ENCODE data around the gene PTK6. TPM values are rescaled to one million over a fixed set of nuclear protein-coding genes. Genes with fewer than 3 reads are reported as not detected.

Gene PTK6
- polyA plus RNA-seq, 2 of the 4 experiments (the other 2 are of a cell fraction): 1.2 to 2.0 TPM

GRCh38 chr20:63551068-63551467, 13.9 kb upstream of the PTK6 start:
- FAIRE-seq (no peak), ATAC-seq (no peak), DNase-seq (ENCODE audit: low read depth in 1 of 2, low spot score in 1 of 2) (no peak)
- Histone ChIP-seq H3K4me2 (no peak overlapping the region), H3K4me3 (no peak overlapping the region), H3K27ac (no peak overlapping the region), H3K4me1 (peaks cover 4% of the 10 kb centered on the region; the same call in 1 of the 3 replicates), H3K9me3 (no peaks in the 10 kb centered on the region)
- CTCF ChIA-PET: interaction anchor here (1.3 to 9.1 kb wide), 2 partner anchors 12 to 426 kb away, joined by 3 to 93 read pairs; partner anchors contain the start of gene PTK6
- TF ChIP-seq ZNF302 (CRISPR knock-in tag; IDR thresholded peaks at IDR 0.05) (no peak), RAD21 (conservative IDR thresholded peaks at IDR 0.05 in 1 of 2, IDR thresholded peaks at IDR 0.05 in 1 of 2) (no peak), CBX8 (IDR thresholded peaks at IDR 0.05) (no peak)
- POLR2A ChIA-PET: no interaction called here
- 57% methylated on average over 9 of the region's 9 CpGs for WGBS (ENCODE audit: missing lambda C conversion rate)

- WGBS (ENCODE audit: missing lambda C conversion rate): 81% methylated on average over 14 of the region's 18 CpGs
- POLR2A ChIA-PET: no interaction called here
- H3K9me3 ChIP-seq: no peaks in the 10 kb centered on the region
- TF ChIP-seq CBX8 (IDR thresholded peaks at IDR 0.05): no peak
- no peak for TF ChIP-seq HEYL (CRISPR knock-in tag; IDR thresholded peaks at IDR 0.05)
- TF ChIP-seq REST (IDR thresholded peaks at IDR 0.05): no peak
- no peak for TF ChIP-seq NFE2L2 (conservative IDR thresholded peaks at IDR 0.05; ENCODE audit: low read length)
- TF ChIP-seq KDM5A (IDR thresholded peaks at IDR 0.05): no peak
- TF ChIP-seq NPAS2 (CRISPR knock-in tag; IDR thresholded peaks at IDR 0.05; ENCODE audit: borderline replicate concordance): no peak
- no peak for TF ChIP-seq ZC3H11A (IDR thresholded peaks at IDR 0.05)
- TF ChIP-seq KDM1A (IDR thresholded peaks at IDR 0.05; ENCODE audit: low read depth): no peak
- TF ChIP-seq GATA3 (IDR thresholded peaks at IDR 0.05; ENCODE audit: borderline replicate concordance): no peak
- TF ChIP-seq PBX3 (IDR thresholded peaks at IDR 0.05): no peak
- no peak for TF ChIP-seq CTCF (IDR thresholded peaks at IDR 0.05)
- TF ChIP-seq FOSB (CRISPR knock-in tag; IDR thresholded peaks at IDR 0.05): no peak
- TF ChIP-seq FOSL2 (IDR thresholded peaks at IDR 0.05): no peak
- TF ChIP-seq FOSL2 (CRISPR knock-in tag; IDR thresholded peaks at IDR 0.05): no peak
- no peak for TF ChIP-seq TP53 (CRISPR knock-in tag; IDR thresholded peaks at IDR 0.05)
- CTCF ChIA-PET: interaction anchor here (1.0 to 9.1 kb wide), 2 partner anchors 11 to 226 kb away, joined by 3 to 93 read pairs; partner anchors contain the start of gene PTK6
- no peak overlapping the region for H3K4me3 ChIP-seq
- DNase-seq (ENCODE audit: low read depth in 1 of 2, low spot score in 1 of 2) (no peak), FAIRE-seq (no peak), ATAC-seq (no peak)
- H3K4me2 ChIP-seq: no peak overlapping the region
- peaks cover 12% of the 10 kb centered on the region for H3K4me1 ChIP-seq
- no peak overlapping the region for H3K27ac ChIP-seq
Observed at GRCh38 chr20:63549679-63550282, 12.6 kb upstream of the PTK6 start.

GRCh38 chr20:63549019-63549418, 11.8 kb upstream of the PTK6 start:
- H3K4me1 ChIP-seq: peaks cover 12% of the 10 kb centered on the region
- FAIRE-seq (no peak), DNase-seq (ENCODE audit: low read depth in 1 of 2, low spot score in 1 of 2) (no peak), ATAC-seq (no peak)
- H3K4me3 ChIP-seq: no peak overlapping the region
- H3K4me2 ChIP-seq: no peak overlapping the region
- ChIA-PET CTCF (interaction anchor here (1.0 to 9.1 kb wide), 2 partner anchors 10 to 226 kb away, joined by 3 to 93 read pairs; partner anchors contain the start of gene PTK6), POLR2A (no interaction called here)
- 77% methylated on average over 8 of the region's 25 CpGs for WGBS (ENCODE audit: missing lambda C conversion rate)
- H3K9me3 ChIP-seq: no peaks in the 10 kb centered on the region
- no peak overlapping the region for H3K27ac ChIP-seq
- TF ChIP-seq POLR2AphosphoS2 (conservative IDR thresholded peaks at IDR 0.05; ENCODE audit: low read length) (no peak), JUN (IDR thresholded peaks at IDR 0.05) (no peak), PHF8 (IDR thresholded peaks at IDR 0.05; ENCODE audit: borderline replicate concordance, low read depth) (no peak), HEYL (CRISPR knock-in tag; IDR thresholded peaks at IDR 0.05) (no peak), E2F6 (IDR thresholded peaks at IDR 0.05; ENCODE audit: borderline replicate concordance, low read depth) (no peak), NFE2L2 (conservative IDR thresholded peaks at IDR 0.05; ENCODE audit: low read length) (no peak), BHLHE40 (IDR thresholded peaks at IDR 0.05; ENCODE audit: low read depth, low read length) (no peak), EHMT2 (IDR thresholded peaks at IDR 0.05; ENCODE audit: low read depth) (no peak), MYC (IDR thresholded peaks at IDR 0.05; ENCODE audit: borderline replicate concordance, low read length) (no peak), RFX5 (IDR thresholded peaks at IDR 0.05) (no peak)

Data from A549 (cell line).